ENCODE measurements around the gene STK39.
"Not testable (repeated sequence)": the region's sequence is repeated elsewhere in the genome, so short reads cannot be mapped to it uniquely, and the experiment has no call there.

STK39 gene

GRCh38 chr2:168097431-168097830, 150.0 kb downstream of the STK39 start:
- no peak overlapping the region for H3K4me3 ChIP-seq (ENCODE audit: low read depth, low read length)

- H3K4me3 ChIP-seq (ENCODE audit: low read depth, low read length) = no peak overlapping the region
These were observed 151.2 kb downstream of the STK39 start for GRCh38 chr2:168096158-168096557.

GRCh38 chr2:168091986-168092385, 155.4 kb downstream of the STK39 start:
- no peak overlapping the region for H3K4me3 ChIP-seq (ENCODE audit: low read depth, low read length)

GRCh38 chr2:168090366-168091135, 156.8 kb downstream of the STK39 start:
- H3K4me3 ChIP-seq (ENCODE audit: low read depth, low read length) = no peak overlapping the region

- no peak overlapping the region for H3K4me3 ChIP-seq (ENCODE audit: low read depth, low read length)
These were observed 158.2 kb downstream of the STK39 start for GRCh38 chr2:168089200-168089599.

- no peak overlapping the region for H3K4me3 ChIP-seq (ENCODE audit: low read depth, low read length)
These were observed 160.0 kb downstream of the STK39 start for GRCh38 chr2:168087401-168087800.

- H3K4me3 ChIP-seq (ENCODE audit: low read depth, low read length) = no peak overlapping the region
These were observed 160.5 kb downstream of the STK39 start for GRCh38 chr2:168086851-168087250.

- no peak overlapping the region for H3K4me3 ChIP-seq (ENCODE audit: low read depth, low read length)
These were observed 161.5 kb downstream of the STK39 start for GRCh38 chr2:168085801-168086361.

- no peak overlapping the region for H3K4me3 ChIP-seq (ENCODE audit: low read depth, low read length)
These were observed 163.1 kb downstream of the STK39 start for GRCh38 chr2:168084288-168084687.

- H3K4me3 ChIP-seq (ENCODE audit: low read depth, low read length) = not testable (repeated sequence)
These were observed 165.9 kb downstream of the STK39 start for GRCh38 chr2:168081452-168081851.

GRCh38 chr2:168079236-168079635, 168.2 kb downstream of the STK39 start:
- no peak overlapping the region for H3K4me3 ChIP-seq (ENCODE audit: low read depth, low read length)

- no peak overlapping the region for H3K4me3 ChIP-seq (ENCODE audit: low read depth, low read length)
These were observed 170.7 kb downstream of the STK39 start for GRCh38 chr2:168076731-168077130.

- no peak overlapping the region for H3K4me3 ChIP-seq (ENCODE audit: low read depth, low read length)
These were observed 171.9 kb downstream of the STK39 start for GRCh38 chr2:168075446-168075845.

- H3K4me3 ChIP-seq (ENCODE audit: low read depth, low read length) = no peak overlapping the region
These were observed 174.6 kb downstream of the STK39 start for GRCh38 chr2:168072626-168073303.

- H3K4me3 ChIP-seq (ENCODE audit: low read depth, low read length) = no peak overlapping the region
These were observed 183.1 kb downstream of the STK39 start for GRCh38 chr2:168064011-168064998.

- no peak overlapping the region for H3K4me3 ChIP-seq (ENCODE audit: low read depth, low read length)
These were observed 184.5 kb downstream of the STK39 start for GRCh38 chr2:168062936-168063335.

- no peak overlapping the region for H3K4me3 ChIP-seq (ENCODE audit: low read depth, low read length)
These were observed 185.3 kb downstream of the STK39 start for GRCh38 chr2:168062054-168062453.

GRCh38 chr2:168060986-168061750, 186.2 kb downstream of the STK39 start:
- H3K4me3 ChIP-seq (ENCODE audit: low read depth, low read length) = no peak overlapping the region

GRCh38 chr2:168059758-168060157, 187.6 kb downstream of the STK39 start:
- H3K4me3 ChIP-seq (ENCODE audit: low read depth, low read length) = no peak overlapping the region

- no peak overlapping the region for H3K4me3 ChIP-seq (ENCODE audit: low read depth, low read length)
These were observed 188.7 kb downstream of the STK39 start for GRCh38 chr2:168058675-168059074.

All from iPS-11a (cell line).